OCI-LY3 (cell line): ENCODE results near the gene SPATA2L.

Experiments used
- H2AFZ ChIP-seq: fragments of 200-600, 300-600 bp; shearing (Covaris generic); 2 replicates; pipeline ENCODE4 v1.6.0; 2014; ENCODE audit warnings: antibody characterized with exemption, low read depth, low read length
- H3K27ac ChIP-seq: fragments of 200-600, 300-600 bp; sonication (generic); 2 replicates; pipeline ENCODE4 v1.5.1; 2014; ENCODE audit warnings: mild to moderate bottlenecking, low read length, moderate library complexity, mixed read lengths
- H3K27me3 ChIP-seq: fragments of 200-600, 300-600 bp; sonication (generic); 2 replicates; pipeline ENCODE4 v1.6.1; 2014; ENCODE audit warnings: low read depth, low read length, mixed read lengths
- H3K36me3 ChIP-seq: fragments of 200-600, 300-600 bp; sonication (generic); replicated peaks from 2 replicates; pipeline ENCODE3; 2014; ENCODE audit warnings: low read depth, low read length, mixed read lengths
- H3K4me1 ChIP-seq: fragments of 300-600, 200-600 bp; sonication (generic); 2 replicates; pipeline ENCODE4 v1.6.1; 2014; ENCODE audit warnings: low read length, mixed read lengths
- H3K4me2 ChIP-seq: fragments of 200-600, 300-600 bp; sonication (generic); 2 replicates; pipeline ENCODE4 v1.6.1; 2014; ENCODE audit warnings: low read length, mixed read lengths
- H3K4me3 ChIP-seq: fragments of 300-600, 200-600 bp; sonication (generic); 2 replicates; pipeline ENCODE4 v1.5.1; 2014; ENCODE audit warnings: antibody characterized with exemption, mild to moderate bottlenecking, low read length, moderate library complexity
- H3K79me2 ChIP-seq: fragments of 300-600, 200-600 bp; shearing (Covaris generic); 2 replicates; pipeline ENCODE4 v1.6.1; 2014; ENCODE audit warnings: mild to moderate bottlenecking, low read length, mixed read lengths
- H3K9ac ChIP-seq: fragments of 300-600, 200-600 bp; shearing (Covaris generic); 2 replicates; pipeline ENCODE4 v1.6.0; 2014; ENCODE audit warnings: mild to moderate bottlenecking, low read length, moderate library complexity
- H3K9me3 ChIP-seq: fragments of 200-600, 300-600 bp; shearing (Covaris generic); 2 replicates; pipeline ENCODE4 v1.6.1; 2014; ENCODE audit warnings: low read length, mixed read lengths; ENCODE audit not compliant: insufficient read depth
- H4K20me1 ChIP-seq: fragments of 200-600, 300-600 bp; sonication (generic); 2 replicates; pipeline ENCODE4 v1.6.1; 2016; ENCODE audit warnings: low read length, mixed read lengths; ENCODE audit not compliant: insufficient read depth
- EZH2phosphoT487 ChIP-seq: fragments of 200-600 bp; shearing (Covaris generic); IDR thresholded peaks from 2 replicates; pipeline ENCODE4 v1.6.1; 2018; ENCODE audit warnings: antibody characterized with exemption, mixed run types, low read depth
- TF ChIP-seq, protein P1 (sequence below): fragments of 200-600, 300-600 bp; sonication (generic); IDR thresholded peaks from 2 replicates; pipeline ENCODE4 v1.5.1; 2014; ENCODE audit warnings: antibody characterized with exemption, low read length, low read depth

The SPATA2L gene

GRCh38 chr16:89736554-89736953, 35.0 kb upstream of the SPATA2L start:
- Histone ChIP-seq H3K4me3 (no peak overlapping the region), H3K27ac (no peak overlapping the region), H2AFZ (no peak overlapping the region), H3K27me3 (no peaks in the 10 kb centered on the region), H4K20me1 (peaks cover 9% of the 10 kb centered on the region; the same call in 1 of the 2 replicates), H3K4me1 (no peaks in the 10 kb centered on the region), H3K9me3 (no peaks in the 10 kb centered on the region), H3K79me2 (no peaks in the 10 kb centered on the region), H3K9ac (no peak overlapping the region), H3K4me2 (no peak overlapping the region), H3K36me3 (peaks cover 70% of the 10 kb centered on the region)
- no peak for TF ChIP-seq EZH2phosphoT487
- TF ChIP-seq, protein P1, sequence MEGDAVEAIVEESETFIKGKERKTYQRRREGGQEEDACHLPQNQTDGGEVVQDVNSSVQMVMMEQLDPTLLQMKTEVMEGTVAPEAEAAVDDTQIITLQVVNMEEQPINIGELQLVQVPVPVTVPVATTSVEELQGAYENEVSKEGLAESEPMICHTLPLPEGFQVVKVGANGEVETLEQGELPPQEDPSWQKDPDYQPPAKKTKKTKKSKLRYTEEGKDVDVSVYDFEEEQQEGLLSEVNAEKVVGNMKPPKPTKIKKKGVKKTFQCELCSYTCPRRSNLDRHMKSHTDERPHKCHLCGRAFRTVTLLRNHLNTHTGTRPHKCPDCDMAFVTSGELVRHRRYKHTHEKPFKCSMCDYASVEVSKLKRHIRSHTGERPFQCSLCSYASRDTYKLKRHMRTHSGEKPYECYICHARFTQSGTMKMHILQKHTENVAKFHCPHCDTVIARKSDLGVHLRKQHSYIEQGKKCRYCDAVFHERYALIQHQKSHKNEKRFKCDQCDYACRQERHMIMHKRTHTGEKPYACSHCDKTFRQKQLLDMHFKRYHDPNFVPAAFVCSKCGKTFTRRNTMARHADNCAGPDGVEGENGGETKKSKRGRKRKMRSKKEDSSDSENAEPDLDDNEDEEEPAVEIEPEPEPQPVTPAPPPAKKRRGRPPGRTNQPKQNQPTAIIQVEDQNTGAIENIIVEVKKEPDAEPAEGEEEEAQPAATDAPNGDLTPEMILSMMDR, result no peak

DNA sequence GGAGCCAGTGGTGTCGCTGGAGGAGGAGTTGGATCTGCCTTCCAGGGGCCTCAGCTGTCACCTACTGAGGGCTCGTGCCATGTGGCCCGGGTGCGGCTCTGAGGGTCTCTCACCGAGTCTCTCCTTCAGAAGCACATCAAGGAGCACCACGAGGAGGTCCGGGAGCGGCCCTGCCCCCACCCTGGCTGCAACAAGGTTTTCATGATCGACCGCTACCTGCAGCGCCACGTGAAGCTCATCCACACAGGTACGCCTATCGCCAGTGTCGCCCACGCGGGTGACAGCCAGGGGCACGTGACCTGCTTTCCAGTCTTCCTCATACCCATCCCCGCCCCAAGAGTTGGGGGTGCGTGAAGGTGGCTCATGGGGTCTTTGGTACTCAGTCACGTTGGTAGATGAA, 32.3 kb upstream of the SPATA2L start:
- Histone ChIP-seq H4K20me1 (peaks cover 9% of the 10 kb centered on the region; the same call in 1 of the 2 replicates), H3K27me3 (no peaks in the 10 kb centered on the region), H3K36me3 (peaks cover 61% of the 10 kb centered on the region), H3K9me3 (no peaks in the 10 kb centered on the region), H3K27ac (no peak overlapping the region), H3K4me2 (no peak overlapping the region), H3K4me3 (no peak overlapping the region), H3K9ac (no peak overlapping the region), H3K4me1 (no peaks in the 10 kb centered on the region), H3K79me2 (no peaks in the 10 kb centered on the region), H2AFZ (no peak overlapping the region)
- no peak for TF ChIP-seq EZH2phosphoT487
- TF ChIP-seq, protein P1, result no peak

- Histone ChIP-seq H3K36me3 (peaks cover 58% of the 10 kb centered on the region), H3K79me2 (no peaks in the 10 kb centered on the region), H3K27me3 (no peaks in the 10 kb centered on the region), H3K4me2 (no peak overlapping the region), H2AFZ (no peak overlapping the region), H4K20me1 (peaks cover 7% of the 10 kb centered on the region; the same call in 1 of the 2 replicates), H3K4me3 (no peak overlapping the region), H3K9ac (no peak overlapping the region), H3K27ac (no peak overlapping the region), H3K4me1 (no peaks in the 10 kb centered on the region), H3K9me3 (no peaks in the 10 kb centered on the region)
- TF ChIP-seq, protein P1, result no peak
- no peak for TF ChIP-seq EZH2phosphoT487
Measured at GRCh38 chr16:89733322-89733721, 31.8 kb upstream of the SPATA2L start.

DNA sequence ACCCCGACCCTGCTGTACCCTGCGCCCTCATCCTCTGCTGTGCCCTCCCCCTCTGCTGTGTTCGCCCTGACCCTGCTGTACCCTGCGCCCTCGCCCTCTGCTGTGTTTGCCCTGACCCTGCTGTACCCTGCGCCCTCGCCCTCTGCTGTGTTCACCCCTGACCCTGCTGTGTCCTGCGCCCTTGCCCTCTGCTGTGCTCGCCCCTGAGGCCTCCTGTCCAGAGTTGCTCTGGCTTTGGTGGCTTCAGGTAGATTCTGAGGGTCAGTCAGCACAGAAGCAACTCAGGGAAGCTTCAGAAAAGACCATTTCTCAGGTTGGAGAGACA, 31.4 kb upstream of the SPATA2L start:
- Histone ChIP-seq H3K79me2 (no peaks in the 10 kb centered on the region), H3K4me2 (no peak overlapping the region), H3K4me3 (no peak overlapping the region), H3K9ac (no peak overlapping the region), H3K4me1 (no peaks in the 10 kb centered on the region), H3K9me3 (no peaks in the 10 kb centered on the region), H3K27me3 (no peaks in the 10 kb centered on the region), H2AFZ (no peak overlapping the region), H3K27ac (no peak overlapping the region), H4K20me1 (peaks cover 3% of the 10 kb centered on the region; the same call in 1 of the 2 replicates), H3K36me3 (peaks cover 54% of the 10 kb centered on the region)
- TF ChIP-seq, protein P1, result no peak
- TF ChIP-seq EZH2phosphoT487, result no peak
